Ovary (tissue), 9 donors: ENCODE measurements around the gene RGS7. TPM values are rescaled to one million over a fixed set of nuclear protein-coding genes. Genes with fewer than 3 reads are reported as not detected.

ENCODE experiments used
- DNase-seq, 5 donors: peaks; one replicate each; pipeline ENCODE4 v3.0.0-alpha.2; 2019 to 2020
- H3K27ac ChIP-seq, 2 donors: fragments of 200-600 bp; one replicate each; pipeline versions ENCODE4 v1.5.1 to v1.8.0; 2019 to 2022
- H3K27me3 ChIP-seq: fragments of 200-600 bp; one replicate; pipeline ENCODE4 v1.8.0; 2022
- H3K36me3 ChIP-seq: fragments of 200-600 bp; sonication (generic); one replicate; pipeline ENCODE4 v1.5.1; 2019
- H3K4me1 ChIP-seq: one replicate; pipeline ENCODE4 v1.8.1; 2013; ENCODE audit warnings: mild to moderate bottlenecking, moderate library complexity; ENCODE audit not compliant: insufficient read depth
- H3K4me3 ChIP-seq: fragments of 200-600 bp; sonication (generic); one replicate; pipeline ENCODE4 v1.5.1; 2017
- H3K9me3 ChIP-seq, 2 donors: fragments of 200-600 bp in 1 of 2; sonication (generic) in 1 of 2; one replicate each; pipeline versions ENCODE4 v1.5.1 to v1.8.1; 2013 to 2019; ENCODE audit warnings: mild to moderate bottlenecking in 1 of 2, moderate library complexity in 1 of 2
- CTCF ChIP-seq, 3 donors: fragments of 450-650 bp in 2 of 3; fragments of 200-600 bp in 1 of 3; IDR thresholded peaks; one replicate each; pipeline versions ENCODE4 v1.5.1 to v1.8.0; 2016 to 2022; ENCODE audit warnings: antibody characterized with exemption in 3 of 3, mild to moderate bottlenecking in 1 of 3
- EP300 ChIP-seq: sonication (generic); formaldehyde crosslinking; IDR thresholded peaks from one replicate; pipeline ENCODE4 v1.6.1; 2017; ENCODE audit warnings: antibody characterized with exemption
- POLR2A ChIP-seq: fragments of 450-650 bp; IDR thresholded peaks from one replicate; pipeline ENCODE4 v1.6.1; 2017; ENCODE audit warnings: antibody characterized with exemption, mild to moderate bottlenecking, moderate library complexity
- WGBS, 3 donors: extraction: QIAGEN DNeasy Blood & Tissue Kit in 1 of 3; methylation state at CpG; one replicate each; pipeline versions ENCODE4 v1.1.5 to v1.1.7; 2013 to 2017; 5-methylcytosine and 5-hydroxymethylcytosine counted together
- intact Hi-C, 4 donors: fragments of 100-400 bp; cut with DNase I; formaldehyde crosslinking; loops; one replicate each; pipeline versions ENCODE4 v1.11.0 to v1.15.1; 2022 to 2023
- polyA plus RNA-seq, 2 donors: library from polyadenylated mRNA; stranded (reverse); fragments of 200-250 nt in 1 of 2; fragments of 350-450 nt in 1 of 2; fragmentation: Illumina TruSeq in 1 of 2; extraction: RNeasy Lipid Tissue Mini Kit (QIAGEN cat#74804) in 1 of 2; gene quantifications; one replicate each; pipeline ENCODE4 v1.2.3, GENCODE V29; 2013 to 2014
- total RNA-seq, 7 donors: library from RNA; depleted of rRNA in 2 of 7; stranded (reverse); fragments of >200 nt in 2 of 7; fragmentation: NEBNext Ultra II Directional in 3 of 7; extraction: Animal tissue kit (Norgen Biotek cat#: 25700) in 3 of 7; gene quantifications; one replicate each; pipeline versions ENCODE4 v1.1.0 to v1.2.4, GENCODE V29; 2016 to 2023
- donor health status: DM: no; HTN: no; CAD: no; lungs with moderate emphysema.
- donor health status: DM: no; HTN: no; CAD: no.
- donor health status: Bipolar disorder and iron deficiency.
- donor health status: DM: yes; HTN: yes; CAD: no.
- donor health status: DM: no; HTN: no; CAD: no.
- donor health status: DM: yes; HTN: yes; CAD: no.

The RGS7 gene
- total and polyA plus RNA-seq, 9 donors = 0.10 to 1.00 (median 0.37) TPM; not detected in 1

GRCh38 chr1:241125286-241125685 is 231.7 kb downstream of the RGS7 start:
- 9 to 20% (median 14%) methylated on average over 2 of the region's 2 CpGs for WGBS, 3 donors

GRCh38 chr1:241118049-241118448 is 239.0 kb downstream of the RGS7 start:
- H3K36me3 ChIP-seq = no peaks in the 10 kb centered on the region
- no peaks in the 10 kb centered on the region for H3K9me3 ChIP-seq
- no peaks in the 10 kb centered on the region for H3K4me1 ChIP-seq
- 74 to 82% (median 81%) methylated on average over 3 of the region's 3 CpGs for WGBS, 3 donors
- H3K27ac ChIP-seq = no peak overlapping the region
- no peak overlapping the region for H3K4me3 ChIP-seq
- H3K27me3 ChIP-seq = no peaks in the 10 kb centered on the region
- intact Hi-C loops = no loop called here
- no peak for TF ChIP-seq EP300
- no peak for DNase-seq

More at GRCh38 chr1:241125286-241125685, 231.7 kb downstream of the RGS7 start:
- intact Hi-C loops = no loop called here
- no peaks in the 10 kb centered on the region for H3K36me3 ChIP-seq
- DNase-seq = no peak
- no peak overlapping the region for H3K27ac ChIP-seq
- TF ChIP-seq CTCF (IDR thresholded peaks at IDR 0.05) (no peak), POLR2A (no peak), EP300 (no peak)
- H3K4me3 ChIP-seq = no peak overlapping the region
- H3K9me3 ChIP-seq = no peaks in the 10 kb centered on the region
- no peaks in the 10 kb centered on the region for H3K4me1 ChIP-seq
- no peaks in the 10 kb centered on the region for H3K27me3 ChIP-seq

GRCh38 chr1:241115784-241116183 is 241.2 kb downstream of the RGS7 start:
- WGBS, 3 donors = 89 to 94% (median 91%) methylated on average over 5 of the region's 5 CpGs
- Histone ChIP-seq H3K9me3 (no peaks in the 10 kb centered on the region), H3K4me3 (no peak overlapping the region), H3K36me3 (no peaks in the 10 kb centered on the region), H3K27ac (no peak overlapping the region), H3K27me3 (no peaks in the 10 kb centered on the region), H3K4me1 (no peaks in the 10 kb centered on the region)
- DNase-seq = no peak
- intact Hi-C loops = no loop called here
- no peak for TF ChIP-seq EP300
- TF ChIP-seq CTCF (IDR thresholded peaks at IDR 0.05) = no peak
- TF ChIP-seq POLR2A = no peak

GRCh38 chr1:241114699-241115233 is 242.2 kb downstream of the RGS7 start:
- no peak overlapping the region for H3K4me3 ChIP-seq
- no peak for TF ChIP-seq POLR2A
- no peak for TF ChIP-seq EP300
- TF ChIP-seq CTCF (IDR thresholded peaks at IDR 0.05) = no peak
- no peaks in the 10 kb centered on the region for H3K27me3 ChIP-seq
- H3K4me1 ChIP-seq = no peaks in the 10 kb centered on the region
- no peaks in the 10 kb centered on the region for H3K9me3 ChIP-seq
- intact Hi-C loops = no loop called here
- no peak for DNase-seq
- H3K36me3 ChIP-seq = no peaks in the 10 kb centered on the region
- H3K27ac ChIP-seq = no peak overlapping the region
- 39 to 59% (median 56%) methylated on average over 1 of the region's 1 CpG for WGBS, 3 donors

- TF ChIP-seq EP300 = no peak
- no peak for TF ChIP-seq POLR2A
- no peak for TF ChIP-seq CTCF (IDR thresholded peaks at IDR 0.05)
- WGBS, 3 donors = 43 to 68% (median 48%) methylated on average over 5 of the region's 5 CpGs
- Histone ChIP-seq H3K9me3 (no peaks in the 10 kb centered on the region), H3K27ac (no peak overlapping the region), H3K27me3 (no peaks in the 10 kb centered on the region), H3K36me3 (no peaks in the 10 kb centered on the region), H3K4me1 (no peaks in the 10 kb centered on the region), H3K4me3 (no peak overlapping the region)
- intact Hi-C loops = no loop called here
- DNase-seq = no peak
Measured at GRCh38 chr1:241113557-241113956, 243.4 kb downstream of the RGS7 start.
